GM19023 (cell line): ENCODE results near the gene POU4F1.
A peak's percentile ranks its signal among the peaks of the same experiment; 100 is the strongest.
"Not testable (repeated sequence)": the region's sequence is repeated elsewhere in the genome, so short reads cannot be mapped to it uniquely, and the experiment has no call there.

Source experiments
- ATAC-seq: cut with Tn5 transposase; IDR thresholded peaks from one replicate; pipeline ENCODE4 v1.9.1; 2021; ENCODE audit warnings: mild to moderate bottlenecking, moderate library complexity; ENCODE audit not compliant: unreplicated experiment

Gene POU4F1

GRCh38 chr13:78603240-78603957, at the start of gene POU4F1:
Gene POU4F1 (minus strand): TSS chr13:78603552. CDS start chr13:78603326, 226 bp downstream.
- ATAC-seq: peak; percentile 84

- no peak for ATAC-seq
Measured at GRCh38 chr13:78652651-78653050, 49.3 kb upstream of the POU4F1 start.

- no peak for ATAC-seq
Measured at GRCh38 chr13:78650717-78651083, 47.3 kb upstream of the POU4F1 start.

- no peak for ATAC-seq
Measured at GRCh38 chr13:78649997-78650716, 46.8 kb upstream of the POU4F1 start.

- not testable (repeated sequence) for ATAC-seq
Measured at GRCh38 chr13:78647109-78647678, 43.8 kb upstream of the POU4F1 start.

GRCh38 chr13:78638216-78638615, 34.9 kb upstream of the POU4F1 start:
- ATAC-seq: peak; percentile 60

- no peak for ATAC-seq
Measured at GRCh38 chr13:78636495-78636894, 33.1 kb upstream of the POU4F1 start.

- no peak for ATAC-seq
Measured at GRCh38 chr13:78632996-78633395, 29.6 kb upstream of the POU4F1 start.

GRCh38 chr13:78631077-78631476, 27.7 kb upstream of the POU4F1 start:
- no peak for ATAC-seq

- no peak for ATAC-seq
Measured at GRCh38 chr13:78630511-78630910, 27.2 kb upstream of the POU4F1 start.

GRCh38 chr13:78625384-78625783, 22.0 kb upstream of the POU4F1 start:
- ATAC-seq: no peak

GRCh38 chr13:78623132-78623531, 19.8 kb upstream of the POU4F1 start:
- no peak for ATAC-seq

- no peak for ATAC-seq
Measured at GRCh38 chr13:78620936-78621470, 17.7 kb upstream of the POU4F1 start.

- no peak for ATAC-seq
Measured at GRCh38 chr13:78618411-78618810, 15.1 kb upstream of the POU4F1 start.

- ATAC-seq: no peak
Measured at GRCh38 chr13:78611040-78611439, 7.7 kb upstream of the POU4F1 start.

GRCh38 chr13:78610381-78610883, 7.1 kb upstream of the POU4F1 start:
- ATAC-seq: no peak

GRCh38 chr13:78609464-78610205, 6.3 kb upstream of the POU4F1 start:
- no peak for ATAC-seq

GRCh38 chr13:78608688-78609463, 5.5 kb upstream of the POU4F1 start:
- no peak for ATAC-seq

GRCh38 chr13:78608252-78608687, 4.9 kb upstream of the POU4F1 start:
- ATAC-seq: no peak
